Stimulated activated CD4-positive, alpha-beta T cell treated with anti-CD3 and anti-CD28 coated beads, Interleukin-12 subunit alpha, Interleukin-12 subunit beta, amount 100 ng/mL, for 48 hours (primary cell): ENCODE measurements around the gene TMOD4.
A peak's percentile ranks its signal among the peaks of the same experiment; 100 is the strongest.
"Not testable (repeated sequence)": the region's sequence is repeated elsewhere in the genome, so short reads cannot be mapped to it uniquely, and the experiment has no call there.

Experiments used
- DNase-seq, 3 donors: peaks; one replicate each; pipeline ENCODE4 v3.0.0-alpha.2; 2020; ENCODE audit warnings: low read depth in 2 of 3, low spot score in 1 of 3

Gene TMOD4

GRCh38 chr1:151175863-151176262 is at the start of gene TMOD4:
TMOD4 (minus strand) TSS chr1:151175981; CDS start chr1:151174875, 1,106 bp downstream.
- no peak for DNase-seq

- no peak for DNase-seq
These were observed 46.3 kb upstream of the TMOD4 start for GRCh38 chr1:151222130-151222529.

DNA sequence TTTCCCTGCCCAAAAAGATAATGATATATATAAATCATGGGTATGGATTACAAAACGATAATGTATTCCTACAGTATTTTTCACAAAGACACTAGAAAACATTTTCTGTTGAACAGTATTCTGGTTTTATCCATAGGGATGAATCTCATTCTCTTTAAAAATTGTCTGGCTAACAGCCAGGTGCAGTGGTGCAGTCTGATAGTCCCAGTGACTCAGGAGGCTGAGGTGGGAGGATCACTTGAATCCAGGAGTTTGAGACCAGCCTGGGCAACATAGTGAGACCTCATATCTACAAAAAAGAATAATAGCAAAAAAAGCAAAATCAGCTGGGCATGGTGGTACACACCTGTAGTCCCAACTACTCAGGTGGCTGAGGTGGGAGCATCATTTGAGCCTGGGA is 45.8 kb upstream of the TMOD4 start:
- no peak for DNase-seq

- DNase-seq, result no peak
These were observed 37.8 kb upstream of the TMOD4 start for GRCh38 chr1:151213560-151213959.

DNA sequence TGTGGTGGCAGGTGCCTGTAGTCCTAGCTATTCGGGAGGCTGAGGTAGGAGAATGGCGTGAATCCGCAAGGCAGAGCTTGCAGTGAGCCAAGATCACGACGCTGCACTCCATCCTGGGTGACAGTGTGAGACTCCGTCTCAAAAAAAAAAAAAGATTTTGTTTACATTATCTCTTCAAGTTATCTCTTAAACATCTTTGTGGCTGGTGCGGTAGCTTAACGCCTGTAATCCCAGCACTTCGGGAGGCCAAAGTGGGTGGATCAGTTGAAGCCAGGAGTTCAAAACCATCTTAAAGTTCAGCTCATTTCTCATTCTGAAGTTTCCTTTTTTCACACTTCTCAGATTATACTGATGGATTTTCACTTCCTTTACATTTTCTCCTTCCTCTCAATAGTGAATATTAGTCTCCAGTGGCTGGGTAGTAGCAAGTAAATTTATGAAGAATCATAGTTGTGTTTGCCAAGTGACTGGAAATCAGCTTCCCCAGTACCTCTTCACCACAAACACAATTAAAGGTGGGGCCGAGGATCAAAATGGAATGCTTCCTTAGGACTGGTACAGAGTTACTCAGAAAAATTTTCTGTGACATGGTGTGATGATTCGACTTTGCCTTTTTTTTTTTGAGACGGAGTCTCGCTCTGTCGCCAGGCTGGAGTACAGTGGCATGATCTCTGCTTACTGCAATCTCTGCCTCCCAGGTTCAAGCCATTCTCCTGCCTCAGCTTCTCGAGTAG is 36.4 kb upstream of the TMOD4 start:
- DNase-seq, result no peak

- DNase-seq, result no peak
These were observed 35.0 kb upstream of the TMOD4 start for GRCh38 chr1:151210830-151211229.

DNA sequence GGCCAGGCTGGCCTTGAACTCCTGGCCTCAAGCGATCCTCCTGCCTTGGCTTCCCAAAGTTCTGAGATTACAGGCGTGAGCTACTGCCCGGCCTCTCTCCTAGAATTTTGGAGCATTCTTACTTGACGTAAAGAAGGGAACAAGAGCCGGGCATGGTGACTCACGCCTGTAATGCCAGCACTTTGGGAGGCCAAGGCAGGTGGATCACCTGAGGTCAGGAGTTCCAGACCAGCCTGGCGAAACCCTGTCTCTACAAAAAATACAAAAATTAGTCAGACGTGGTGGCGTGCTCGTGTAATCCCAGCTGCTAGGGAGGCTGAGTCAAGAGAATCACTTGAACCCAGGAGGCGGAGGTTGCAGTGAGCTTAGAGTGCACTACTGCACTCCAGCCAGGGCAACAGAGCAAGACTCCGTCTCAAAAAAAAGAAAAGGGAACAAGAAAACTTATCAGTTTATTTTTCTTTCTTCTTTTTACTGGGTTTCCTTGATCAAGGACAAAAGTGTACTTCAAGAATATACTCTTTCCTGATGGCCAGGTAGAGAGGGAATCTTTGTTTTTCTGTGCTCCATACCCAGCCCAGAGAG is 29.7 kb upstream of the TMOD4 start:
- not testable (repeated sequence) for DNase-seq

DNA sequence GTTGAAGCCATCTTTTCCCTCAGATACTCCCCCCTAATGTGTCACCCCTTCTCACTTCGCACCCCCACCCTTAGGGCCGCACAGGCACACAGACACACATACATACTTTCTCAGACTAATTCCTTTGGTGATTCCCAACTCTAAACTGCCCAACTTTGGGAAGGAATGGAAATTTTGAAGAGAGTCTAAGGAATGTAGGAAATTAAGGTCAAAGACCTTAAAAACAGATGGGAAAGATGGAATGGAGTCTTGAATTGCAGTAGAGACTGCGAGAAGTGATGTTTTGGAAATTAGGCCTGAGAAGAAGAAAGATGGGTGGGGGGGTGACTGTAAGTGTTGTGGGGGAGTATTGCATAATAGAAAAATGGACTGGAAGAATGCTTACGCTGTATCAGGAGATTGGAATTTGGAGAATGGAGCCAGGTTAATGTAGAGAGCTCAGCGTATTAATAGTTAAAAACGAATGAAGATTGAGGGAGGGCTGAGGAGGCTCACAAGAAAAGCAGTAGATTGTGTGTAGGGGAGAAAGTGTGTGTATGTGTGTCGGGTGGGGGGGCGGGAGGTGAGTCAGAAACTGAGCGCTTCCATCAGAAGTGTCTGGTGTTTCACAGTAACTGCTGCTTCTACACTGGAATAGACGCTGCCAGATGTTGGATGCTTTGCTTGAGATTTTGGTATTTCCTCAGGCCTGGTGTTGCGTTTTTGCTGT is 24.2 kb upstream of the TMOD4 start:
- DNase-seq, result peak in 1 of 3 donors; percentile 33

GRCh38 chr1:151198254-151199127 is 22.7 kb upstream of the TMOD4 start, which contains the start of gene PIP5K1A:
PIP5K1A (plus strand) TSS chr1:151198552; CDS start chr1:151198997, 445 bp downstream.
- peak; percentile 94 to 99 (median 97) for DNase-seq

DNA sequence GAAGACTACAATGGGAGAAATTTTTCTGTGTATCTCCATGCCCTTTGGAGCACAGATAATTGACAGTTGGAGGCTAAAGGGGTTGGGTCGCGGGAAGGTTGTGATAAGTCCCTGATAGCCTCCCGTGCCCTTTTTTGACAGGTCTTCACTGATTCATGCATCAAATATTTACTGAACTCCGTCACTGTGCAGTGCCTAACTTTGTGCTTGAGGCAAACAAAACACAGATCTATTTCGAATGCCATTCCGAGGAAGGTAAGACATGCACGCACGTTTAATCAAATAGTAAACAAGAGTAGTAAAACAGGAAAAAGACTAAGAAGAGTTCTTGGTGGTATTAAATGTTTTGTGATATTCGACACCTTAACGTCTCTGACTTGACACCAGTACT is 22.1 kb upstream of the TMOD4 start:
- DNase-seq, result no peak

GRCh38 chr1:151196292-151196800 is 20.6 kb upstream of the TMOD4 start:
- DNase-seq, result peak in 2 of 3 donors; percentile 43 to 46

- DNase-seq, result not testable (repeated sequence)
These were observed 19.3 kb upstream of the TMOD4 start for GRCh38 chr1:151194894-151195594.

- no peak for DNase-seq
These were observed 18.1 kb upstream of the TMOD4 start for GRCh38 chr1:151193856-151194255.

GRCh38 chr1:151193304-151193703 is 17.5 kb upstream of the TMOD4 start:
- no peak for DNase-seq

DNA sequence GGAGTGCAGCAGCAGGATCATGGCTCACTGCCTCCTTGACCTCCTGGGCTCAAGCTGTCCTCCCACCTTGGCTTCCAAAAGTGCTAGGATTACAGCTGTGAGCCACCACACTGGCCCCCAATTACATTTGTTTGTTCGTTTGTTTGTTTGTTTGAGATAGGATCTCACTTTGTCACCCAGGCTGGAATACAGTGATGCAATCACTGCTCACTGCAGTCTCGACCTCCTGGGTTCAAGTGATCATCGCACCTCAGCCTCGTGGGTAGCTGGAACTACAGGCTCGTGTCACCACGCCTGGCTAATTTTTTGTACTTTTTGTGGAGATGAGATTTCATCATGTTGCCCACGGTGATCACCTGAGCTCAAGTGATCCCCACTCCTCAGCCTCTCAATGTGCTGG is 16.3 kb upstream of the TMOD4 start:
- no peak for DNase-seq

DNA sequence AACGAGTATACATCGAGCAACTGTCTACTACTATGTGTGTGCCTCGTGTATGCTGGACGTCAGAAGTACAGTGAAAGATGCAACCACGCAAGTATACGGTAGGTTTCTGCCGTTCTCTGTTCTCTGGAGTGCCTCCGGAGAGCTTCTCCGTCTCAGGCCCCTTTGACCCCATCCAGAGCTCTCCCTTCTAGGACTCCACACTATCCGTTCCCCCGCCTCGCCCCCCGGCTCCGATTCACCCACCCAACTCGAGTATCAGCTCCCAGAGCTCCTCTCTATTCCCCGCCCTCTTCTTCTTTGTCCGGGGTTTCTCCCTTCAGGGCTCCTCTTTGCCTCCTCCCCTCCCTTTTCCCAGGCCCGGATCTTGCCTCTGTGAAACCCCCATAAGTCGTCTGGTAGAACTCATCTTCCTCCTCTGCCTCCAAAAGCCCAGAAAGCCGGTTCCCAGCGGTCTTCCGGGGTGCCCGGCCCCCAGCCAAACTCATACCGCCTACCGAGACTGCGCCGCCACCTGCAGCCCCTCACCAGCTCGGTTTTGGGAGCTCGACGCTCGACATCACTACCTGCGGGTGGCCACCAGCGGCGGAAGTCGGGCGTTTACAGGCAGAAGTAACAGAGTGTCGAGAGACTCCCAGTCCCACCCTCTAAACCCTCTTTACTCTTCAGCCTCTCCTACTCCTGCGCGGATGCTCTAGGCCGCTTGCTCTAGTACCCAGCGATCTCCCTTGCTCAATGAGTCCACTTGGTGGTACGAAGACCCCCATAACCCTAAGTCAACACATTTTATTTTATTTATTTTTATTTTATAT is 14.1 kb upstream of the TMOD4 start, which contains the start of gene VPS72:
VPS72 (minus strand) TSS at position 561 of the 809 bp plus-strand sequence; CDS start at position 485, 76 bp downstream.
- DNase-seq, result peak; percentile 72 to 81 (median 74)

GRCh38 chr1:151188667-151189066 is 12.9 kb upstream of the TMOD4 start:
- not testable (repeated sequence) for DNase-seq

DNA sequence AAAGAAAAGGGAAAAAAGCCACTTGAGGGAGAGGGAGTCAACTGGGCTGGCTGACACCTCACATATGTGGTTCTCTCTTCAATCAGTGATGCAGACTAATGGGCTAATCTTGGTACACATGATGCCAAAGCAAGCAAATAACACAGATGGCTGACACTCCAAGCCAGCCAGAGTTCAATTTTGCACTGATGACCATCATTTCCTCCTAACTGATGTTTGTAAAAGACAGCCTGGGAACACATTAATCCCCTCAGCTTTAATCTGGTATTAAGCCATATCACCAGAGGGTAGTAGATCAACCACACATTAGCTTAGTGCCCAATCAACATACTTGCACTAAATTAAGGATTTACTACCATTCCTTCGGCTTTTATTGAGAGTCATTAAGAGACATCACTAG is 11.4 kb upstream of the TMOD4 start:
- no peak for DNase-seq

DNA sequence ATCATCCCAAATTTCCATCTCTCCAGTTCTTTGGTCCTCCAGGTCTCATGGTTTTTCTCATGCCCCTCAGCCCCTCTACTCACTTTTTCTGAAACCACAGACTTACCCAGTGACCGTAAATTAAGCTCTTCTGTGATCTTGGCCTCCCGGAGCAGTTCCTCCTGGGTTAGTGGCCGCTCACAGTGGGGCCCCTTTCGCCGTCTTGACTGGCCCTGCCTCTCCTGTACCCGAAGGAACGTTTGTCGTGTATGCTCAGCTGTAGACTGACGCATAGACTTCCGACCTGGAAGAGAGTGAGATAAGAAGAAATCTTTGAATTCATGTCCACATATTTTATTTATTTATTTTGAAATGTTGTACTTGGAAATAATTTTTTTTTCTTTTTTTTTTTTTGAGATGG is 8.4 kb upstream of the TMOD4 start:
- no peak for DNase-seq
